GM12872 (cell line): ENCODE results near the gene L3HYPDH.

Experiments used
- TF ChIP-seq, protein P1 (sequence below): IDR thresholded peaks from 3 replicates; pipeline ENCODE4 v1.5.1; 2011; ENCODE audit warnings: low read depth, mild to moderate bottlenecking, low read length, moderate library complexity; ENCODE audit not compliant: insufficient read depth

The L3HYPDH gene

DNA sequence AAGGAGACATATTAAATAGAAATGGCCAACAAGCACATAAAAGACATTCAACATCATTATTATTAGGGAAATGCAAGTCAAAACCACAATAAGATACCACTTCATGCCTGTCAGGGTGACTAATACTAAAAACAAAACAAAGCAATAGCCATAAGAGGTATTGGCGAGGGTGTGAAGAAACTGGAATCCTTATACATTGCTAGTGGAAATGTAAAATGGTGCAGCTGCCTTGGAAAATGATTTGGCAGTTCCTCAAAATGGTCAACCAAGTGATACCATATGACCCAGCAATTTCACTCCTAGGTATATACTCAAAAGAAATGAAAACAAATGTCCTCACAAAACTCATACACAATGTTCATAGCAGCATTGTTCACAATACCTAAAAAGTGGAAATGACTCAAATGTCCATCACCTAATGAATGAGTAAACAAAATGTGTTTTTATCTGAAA is 46.0 kb downstream of the L3HYPDH start:
- TF ChIP-seq, protein P1, sequence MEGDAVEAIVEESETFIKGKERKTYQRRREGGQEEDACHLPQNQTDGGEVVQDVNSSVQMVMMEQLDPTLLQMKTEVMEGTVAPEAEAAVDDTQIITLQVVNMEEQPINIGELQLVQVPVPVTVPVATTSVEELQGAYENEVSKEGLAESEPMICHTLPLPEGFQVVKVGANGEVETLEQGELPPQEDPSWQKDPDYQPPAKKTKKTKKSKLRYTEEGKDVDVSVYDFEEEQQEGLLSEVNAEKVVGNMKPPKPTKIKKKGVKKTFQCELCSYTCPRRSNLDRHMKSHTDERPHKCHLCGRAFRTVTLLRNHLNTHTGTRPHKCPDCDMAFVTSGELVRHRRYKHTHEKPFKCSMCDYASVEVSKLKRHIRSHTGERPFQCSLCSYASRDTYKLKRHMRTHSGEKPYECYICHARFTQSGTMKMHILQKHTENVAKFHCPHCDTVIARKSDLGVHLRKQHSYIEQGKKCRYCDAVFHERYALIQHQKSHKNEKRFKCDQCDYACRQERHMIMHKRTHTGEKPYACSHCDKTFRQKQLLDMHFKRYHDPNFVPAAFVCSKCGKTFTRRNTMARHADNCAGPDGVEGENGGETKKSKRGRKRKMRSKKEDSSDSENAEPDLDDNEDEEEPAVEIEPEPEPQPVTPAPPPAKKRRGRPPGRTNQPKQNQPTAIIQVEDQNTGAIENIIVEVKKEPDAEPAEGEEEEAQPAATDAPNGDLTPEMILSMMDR: no peak

DNA sequence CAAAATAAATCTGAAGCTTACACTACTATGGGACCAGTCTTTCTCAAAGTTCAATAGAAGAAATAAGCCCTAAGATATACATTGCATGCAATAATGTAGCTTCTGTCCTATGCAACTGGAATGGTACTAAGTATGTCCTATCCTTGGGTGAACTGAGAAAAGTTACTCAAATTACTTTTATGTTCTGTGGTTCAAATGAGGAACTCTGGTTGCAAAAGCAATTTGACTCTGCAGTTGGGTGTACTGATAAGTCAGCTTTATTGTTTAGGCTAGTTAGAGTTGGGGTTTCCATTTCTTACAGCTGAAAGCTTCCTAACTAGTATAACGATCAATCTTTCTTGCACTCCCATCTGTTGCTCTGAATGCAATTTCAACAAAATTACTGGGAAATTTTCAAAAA is 48.2 kb downstream of the L3HYPDH start:
- TF ChIP-seq, protein P1: no peak

DNA sequence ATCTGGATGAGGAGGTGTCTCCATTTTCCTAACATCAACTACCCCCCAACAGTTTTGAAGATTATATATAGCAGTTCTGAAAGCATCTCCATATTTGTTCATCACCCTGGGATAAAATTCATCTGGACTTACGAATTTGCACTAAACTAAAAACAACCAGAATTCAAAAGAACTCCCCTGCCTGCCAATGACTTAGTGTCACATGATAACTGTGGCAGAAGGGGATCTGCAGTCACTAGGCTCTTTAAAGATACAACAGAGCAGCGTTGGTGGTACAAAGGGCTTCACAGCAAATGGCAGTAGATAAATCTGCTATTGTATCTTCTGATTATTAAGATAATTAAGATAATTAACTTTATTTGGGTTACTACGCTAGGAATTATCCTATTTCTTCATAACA is 49.1 kb downstream of the L3HYPDH start:
- TF ChIP-seq, protein P1: no peak

- TF ChIP-seq, protein P1: no peak
Observed at GRCh38 chr14:59429790-59430189, 54.4 kb downstream of the L3HYPDH start.

- TF ChIP-seq, protein P1: no peak
Observed at GRCh38 chr14:59428581-59429012, 55.6 kb downstream of the L3HYPDH start.

DNA sequence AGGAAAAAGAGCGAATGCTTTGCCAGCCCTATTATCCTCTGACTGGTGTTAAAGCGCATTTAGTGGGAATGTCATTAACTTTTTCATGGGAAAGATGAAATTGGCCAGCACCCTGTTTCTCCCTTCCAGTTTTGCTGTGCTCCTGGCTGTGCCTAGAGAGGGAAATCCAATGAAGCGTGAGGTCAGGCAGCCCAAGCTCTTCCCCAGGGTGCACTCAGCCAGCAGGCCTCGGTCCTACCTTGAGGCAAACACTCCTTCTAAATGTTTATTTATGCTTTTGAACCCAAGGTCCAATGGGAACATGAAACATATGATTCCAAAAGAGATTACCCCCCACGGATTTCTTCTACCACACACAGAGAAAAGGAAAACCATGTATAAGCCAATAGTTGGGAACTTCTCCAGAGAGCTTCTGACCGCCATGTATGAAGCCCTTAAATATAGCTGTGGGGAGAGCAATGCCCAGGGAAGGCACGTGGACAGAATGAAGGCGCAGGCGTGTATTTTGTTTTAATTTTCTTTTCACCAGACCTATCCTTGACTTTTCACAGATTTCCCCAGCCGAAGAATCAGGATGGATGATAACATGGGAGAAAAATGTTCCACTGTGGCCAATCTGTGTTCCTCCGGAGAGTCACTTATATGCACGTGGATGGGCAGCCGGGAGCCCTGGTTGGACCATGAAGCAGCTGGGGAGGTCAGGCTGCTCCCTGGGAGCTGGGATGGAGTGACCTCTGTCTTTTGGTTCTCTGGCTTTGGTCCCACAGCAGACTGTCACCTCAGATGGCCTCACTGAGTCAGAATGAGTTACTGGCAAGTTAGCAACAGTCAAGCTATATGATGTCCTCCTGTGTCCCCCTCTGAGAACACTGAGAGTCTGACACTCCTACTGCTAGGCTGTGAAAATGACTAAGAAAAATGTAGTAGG is 56.3 kb downstream of the L3HYPDH start:
- TF ChIP-seq, protein P1: no peak

DNA sequence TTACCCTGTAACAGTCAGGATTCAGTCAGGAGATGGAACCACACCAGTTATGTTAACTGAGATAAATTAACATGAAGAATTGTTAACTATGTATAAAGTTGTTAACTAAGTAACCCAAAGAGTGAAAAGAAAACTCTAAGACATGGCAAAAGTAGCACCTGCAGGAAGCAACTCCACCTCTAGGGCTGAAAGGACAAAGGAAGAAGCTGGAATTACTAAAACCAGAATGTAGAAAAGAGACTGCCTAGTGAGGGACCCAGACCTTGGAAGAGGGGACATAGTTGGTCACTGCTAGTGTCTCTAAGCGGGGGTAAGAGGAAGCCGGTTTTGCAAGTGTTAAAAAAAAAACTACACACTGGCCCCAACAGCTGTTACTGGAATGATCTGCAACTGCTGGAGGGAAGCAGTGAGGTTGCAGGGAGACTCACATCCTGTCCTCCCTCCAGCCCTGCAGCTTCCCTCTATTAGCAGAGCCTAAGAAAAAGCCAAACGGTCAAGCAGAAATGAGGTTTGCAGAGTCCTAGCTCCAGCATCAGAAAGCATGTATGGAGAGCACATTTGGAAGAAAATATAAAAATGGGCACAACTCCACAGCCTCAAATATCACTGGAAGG is 58.8 kb downstream of the L3HYPDH start:
- TF ChIP-seq, protein P1: no peak
